ENCODE data around the gene TMEM150B.

The TMEM150B gene

GRCh38 chr19:55305983-55306562 lies 19.1 kb downstream of the TMEM150B start:
- DNase-seq (ENCODE audit: low read depth in 2 of 2) = no peak

GRCh38 chr19:55305491-55305890 lies 19.6 kb downstream of the TMEM150B start:
- peak in 1 of 2 donors; percentile 9 for DNase-seq (ENCODE audit: low read depth in 2 of 2)

GRCh38 chr19:55304980-55305379 lies 20.2 kb downstream of the TMEM150B start:
- DNase-seq (ENCODE audit: low read depth in 2 of 2) = no peak

DNA sequence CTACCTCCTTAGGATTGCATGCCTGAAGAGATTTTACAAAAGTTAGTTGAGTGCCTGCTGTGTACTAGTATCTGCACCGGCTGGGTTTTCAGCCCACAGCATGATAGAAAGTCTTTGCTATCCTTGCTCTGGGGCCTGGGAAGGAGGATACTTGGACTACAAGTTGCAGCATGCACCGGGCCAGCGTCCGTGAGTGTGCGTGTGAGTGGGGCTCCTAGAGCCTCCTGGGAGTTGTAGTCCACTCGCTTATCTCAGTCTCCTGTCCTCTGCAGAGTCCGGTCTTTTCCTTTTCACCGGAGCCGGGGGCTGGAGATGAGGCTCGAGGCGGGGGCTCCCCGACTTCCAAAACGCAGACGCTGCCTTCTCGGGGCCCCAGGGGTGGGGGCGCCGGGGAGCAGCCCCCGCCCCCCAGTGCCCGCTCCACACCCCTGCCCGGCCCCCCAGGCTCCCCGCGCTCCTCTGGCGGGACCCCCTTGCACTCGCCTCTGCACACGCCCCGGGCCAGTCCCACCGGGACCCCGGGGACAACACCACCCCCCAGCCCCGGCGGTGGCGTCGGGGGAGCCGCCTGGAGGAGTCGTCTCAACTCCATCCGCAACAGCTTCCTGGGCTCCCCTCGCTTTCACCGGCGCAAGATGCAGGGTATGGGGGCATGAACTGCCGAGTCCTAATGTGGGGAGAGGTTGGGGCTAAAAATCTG lies 20.7 kb downstream of the TMEM150B start:
- DNase-seq (ENCODE audit: low read depth in 2 of 2) = no peak

DNA sequence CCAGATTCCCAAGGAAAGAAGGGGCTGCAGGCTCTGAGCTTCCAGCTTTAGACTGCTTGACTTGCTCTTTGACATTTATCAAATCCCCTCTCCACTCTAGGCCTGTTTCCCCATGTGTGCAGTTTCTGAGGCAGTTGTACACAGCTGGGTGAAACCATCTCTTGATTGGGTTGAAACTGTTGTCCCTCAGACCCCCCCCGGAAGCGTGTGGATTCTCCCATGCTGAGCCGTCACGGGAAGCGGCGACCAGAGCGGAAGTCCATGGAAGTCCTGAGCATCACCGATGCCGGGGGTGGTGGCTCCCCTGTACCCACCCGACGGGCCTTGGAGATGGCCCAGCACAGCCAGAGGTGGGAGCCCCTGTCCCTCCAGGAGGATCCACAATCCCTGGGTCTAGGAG lies 21.7 kb downstream of the TMEM150B start:
- no peak for DNase-seq (ENCODE audit: low read depth in 2 of 2)

- no peak for DNase-seq (ENCODE audit: low read depth in 2 of 2)
Measured at GRCh38 chr19:55302318-55302703, 22.8 kb downstream of the TMEM150B start.

- DNase-seq (ENCODE audit: low read depth in 2 of 2) = peak; percentile 95 to 97
Measured at GRCh38 chr19:55301459-55302317, 23.5 kb downstream of the TMEM150B start.

DNA sequence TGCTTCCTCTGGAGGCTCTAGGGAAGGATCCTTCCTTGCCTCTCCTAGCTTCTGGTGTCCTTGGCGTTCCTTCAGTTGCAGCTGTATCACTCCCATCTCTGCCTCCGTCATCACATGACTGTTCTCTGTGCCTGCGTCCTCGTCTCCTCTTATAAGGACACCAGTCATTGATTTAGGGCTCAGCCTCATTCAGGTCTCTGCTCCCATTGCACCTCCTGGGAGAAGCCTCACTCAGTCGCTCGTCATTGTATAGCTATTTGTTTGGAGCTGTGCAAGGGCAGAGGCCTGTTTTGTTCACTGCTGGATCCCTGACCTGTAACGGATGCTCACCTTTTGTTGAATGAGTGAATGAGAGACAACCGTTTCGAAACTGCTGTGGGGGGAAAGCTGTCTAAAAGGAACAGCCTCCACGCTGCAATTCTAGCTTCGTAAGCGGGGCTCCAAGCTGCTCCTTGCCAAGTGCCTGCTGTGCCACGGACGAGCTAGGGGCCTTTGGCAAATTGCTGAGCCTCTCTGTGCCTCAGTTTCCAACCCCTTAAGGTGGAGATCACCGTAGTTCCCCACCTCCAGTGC lies 24.2 kb downstream of the TMEM150B start:
- DNase-seq (ENCODE audit: low read depth in 2 of 2) = no peak

DNA sequence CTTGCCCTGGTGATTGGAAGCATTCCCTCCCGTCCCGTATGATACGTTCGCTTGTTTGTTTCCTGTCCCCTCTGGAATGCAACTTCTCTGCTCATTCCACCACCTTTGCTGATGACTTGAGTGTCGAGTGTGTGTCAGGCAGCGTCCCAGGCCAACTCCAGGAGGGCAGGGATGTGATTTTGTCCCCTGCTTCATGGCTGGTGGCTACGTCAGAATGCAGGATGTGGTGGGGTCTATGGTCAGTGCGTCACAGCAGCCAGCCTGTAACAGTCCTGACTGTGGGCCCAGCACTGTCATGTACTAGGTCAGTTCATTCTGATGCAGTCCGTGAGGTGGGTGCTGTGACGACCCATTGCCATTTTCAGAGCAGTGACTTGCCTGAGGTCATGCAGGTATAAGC lies 25.1 kb downstream of the TMEM150B start:
- DNase-seq (ENCODE audit: low read depth in 2 of 2) = no peak

GRCh38 chr19:55297267-55297666 lies 27.9 kb downstream of the TMEM150B start:
- DNase-seq (ENCODE audit: low read depth in 2 of 2) = no peak

GRCh38 chr19:55289117-55289796 lies 35.9 kb downstream of the TMEM150B start:
- no peak for DNase-seq (ENCODE audit: low read depth in 2 of 2)

GRCh38 chr19:55287361-55288079 lies 37.6 kb downstream of the TMEM150B start:
- DNase-seq (ENCODE audit: low read depth in 2 of 2) = no peak

DNA sequence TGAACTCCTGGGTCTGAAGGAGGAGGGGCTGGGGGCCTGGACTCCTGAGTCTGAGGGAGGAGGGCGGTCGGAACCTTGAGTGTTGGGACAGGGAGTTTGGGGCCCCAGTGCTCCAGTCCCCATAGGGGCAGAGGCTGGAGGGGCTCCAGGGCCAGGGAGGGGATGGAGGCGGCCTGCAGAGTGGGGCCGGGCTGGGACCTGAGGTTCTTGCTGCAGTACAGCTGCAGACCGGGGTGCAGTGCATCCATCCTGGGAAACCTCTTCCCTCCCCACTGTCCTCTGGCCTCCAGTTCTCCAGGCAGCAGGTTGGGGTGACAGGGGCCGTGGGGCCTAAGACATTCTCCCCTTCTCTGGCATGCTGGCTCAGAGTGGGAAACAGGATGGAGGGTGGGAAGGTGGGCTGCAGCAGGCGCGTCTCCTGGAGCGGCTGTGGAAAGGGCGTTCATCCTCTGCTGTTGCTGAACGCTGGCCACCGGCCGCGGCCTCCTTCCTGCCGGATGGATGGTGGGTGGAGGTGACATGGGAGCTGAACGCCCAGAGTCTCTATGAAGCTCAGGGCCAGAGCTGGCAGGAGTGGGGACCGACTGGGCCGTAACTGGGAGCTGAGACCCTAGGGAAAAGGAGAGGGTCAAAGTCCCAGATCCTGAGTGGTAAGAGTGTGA lies 39.8 kb downstream of the TMEM150B start:
- no peak for DNase-seq (ENCODE audit: low read depth in 2 of 2)

DNA sequence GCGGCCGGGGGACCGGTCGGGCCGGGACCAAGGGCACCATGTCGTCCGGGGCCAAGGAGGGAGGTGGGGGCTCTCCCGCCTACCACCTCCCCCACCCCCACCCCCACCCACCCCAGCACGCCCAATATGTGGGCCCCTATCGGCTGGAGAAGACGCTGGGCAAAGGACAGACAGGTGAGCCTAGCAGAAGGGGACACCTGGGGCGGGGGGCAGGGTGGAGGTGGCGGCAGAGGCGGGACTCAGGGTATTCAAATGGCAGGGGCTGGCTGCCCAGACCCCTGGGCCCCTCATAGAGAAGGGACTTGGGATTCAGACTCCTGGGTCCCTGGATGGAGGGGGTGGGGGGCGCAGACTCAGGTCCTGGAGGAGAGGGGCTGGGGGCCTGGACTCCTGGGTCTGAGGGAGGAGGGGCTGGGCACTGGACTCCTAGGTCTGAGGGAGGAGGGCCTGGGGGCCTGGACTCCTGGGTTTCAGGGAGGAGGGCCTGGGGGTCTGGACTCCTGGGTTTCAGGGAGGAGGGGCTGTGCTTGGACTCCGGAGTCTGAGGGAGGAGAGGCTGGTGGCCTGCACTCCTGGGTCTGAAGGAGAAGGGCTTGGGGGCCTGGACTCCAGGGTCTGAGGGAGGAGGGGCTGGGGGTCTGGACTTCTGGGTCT lies 40.6 kb downstream of the TMEM150B start:
- DNase-seq (ENCODE audit: low read depth in 2 of 2) = no peak

DNA sequence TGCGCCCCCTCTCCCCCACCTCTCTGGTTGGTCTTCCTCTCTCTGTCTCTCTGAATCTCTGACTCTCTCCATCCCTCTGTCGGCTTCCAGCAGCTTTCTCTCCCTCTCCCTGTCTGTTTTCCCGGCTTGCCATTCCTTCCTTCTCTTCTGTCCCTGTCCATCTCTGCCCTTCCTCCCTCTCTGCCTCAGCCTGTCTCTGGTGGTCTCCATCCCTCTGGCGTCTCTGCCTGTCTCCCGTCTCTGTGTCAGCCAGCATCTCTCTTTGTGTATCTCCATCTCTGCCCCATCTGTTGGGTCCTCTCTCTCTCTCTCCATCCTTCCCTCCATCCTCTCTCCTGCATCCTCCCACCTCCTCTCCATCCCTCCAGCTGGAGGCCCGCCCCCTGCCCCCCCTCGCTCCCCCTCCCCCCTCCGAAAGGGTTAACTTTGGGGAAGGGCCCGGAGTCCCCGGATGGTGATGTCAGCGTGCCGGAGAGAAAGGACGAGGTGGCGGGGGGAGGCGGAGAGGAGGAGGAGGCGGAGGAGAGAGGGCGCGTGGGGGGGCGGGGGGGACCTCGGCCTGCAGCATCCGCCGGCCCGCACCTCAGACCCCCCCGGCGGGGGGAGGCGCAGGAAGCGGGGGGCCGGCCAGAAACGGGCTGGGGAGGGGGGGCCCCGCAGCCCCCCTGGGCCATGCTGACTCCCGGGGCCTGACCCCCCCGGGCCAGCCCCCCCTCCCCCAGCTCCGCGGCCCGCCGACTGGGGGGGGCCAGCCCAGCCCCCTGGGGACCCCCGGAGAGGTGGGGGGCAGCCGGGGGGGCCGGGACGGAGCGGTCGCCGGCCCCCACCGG lies 41.4 kb downstream of the TMEM150B start, which contains the start of gene BRSK1:
Gene BRSK1 (plus strand): TSS at position 450 of the 830 bp plus-strand sequence. CDS start 446 bp downstream, outside the sequence.
- DNase-seq (ENCODE audit: low read depth in 2 of 2) = no peak

GRCh38 chr19:55279770-55280643 lies 45.1 kb downstream of the TMEM150B start, which contains the start of gene HSPBP1:
TSS of gene HSPBP1 (minus strand) at chr19:55280110. CDS start at chr19:55279608, 502 bp downstream.
- peak; percentile 81 to 82 for DNase-seq (ENCODE audit: low read depth in 2 of 2)

DNA sequence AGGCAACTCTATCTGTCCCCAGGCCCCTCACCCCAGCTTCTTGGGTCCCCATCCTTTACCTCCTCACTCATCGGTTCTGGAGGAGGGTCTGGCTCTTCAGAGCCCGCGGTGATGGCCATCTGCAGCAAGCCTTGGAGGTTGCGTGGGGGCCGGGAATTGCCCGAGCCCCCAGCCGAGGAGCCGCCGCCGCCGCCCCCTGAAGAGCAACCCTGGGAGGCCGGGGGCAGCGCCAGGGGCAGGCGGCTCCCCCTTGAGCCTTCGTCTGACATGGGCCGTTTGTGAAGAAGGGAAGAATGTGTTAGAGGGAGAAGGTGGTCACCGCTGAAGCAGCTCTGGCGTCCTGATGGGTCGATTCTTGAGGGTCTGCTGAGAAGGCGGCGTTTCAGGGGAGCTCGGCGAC lies 45.8 kb downstream of the TMEM150B start:
- no peak for DNase-seq (ENCODE audit: low read depth in 2 of 2)
